Pancreas (tissue), 10 donors: ENCODE measurements around the gene ZSCAN12. TPM values are rescaled to one million over a fixed set of nuclear protein-coding genes. Genes with fewer than 3 reads are reported as not detected.

ENCODE experiments used
- ATAC-seq, 4 donors: fragments of 200-7000 bp; cut with Tn5 transposase; one replicate each; pipeline versions ENCODE4 v1.8.0 to v1.9.1; 2020; ENCODE audit warnings: mild to moderate bottlenecking in 4 of 4, moderate library complexity in 4 of 4
- DNase-seq, 6 donors: peaks; one replicate each; pipeline ENCODE4 v3.0.0-alpha.2; 2020
- FAIRE-seq: peaks from 2 replicates; lab custom pipeline; 2012; peaks lifted over from hg19 to GRCh38; lab: Jason Lieb, UNC
- H3K27ac ChIP-seq, 4 donors: fragments of 200-600 bp; sonication (generic); 1 replicate in 3 of 4; 2 replicates in 1 of 4; pipeline versions ENCODE4 v1.5.0 to v1.8.0; 2020
- H3K27me3 ChIP-seq, 4 donors: fragments of 200-600 bp; one replicate each; pipeline ENCODE4 v1.8.0; 2021
- H3K36me3 ChIP-seq, 3 donors: fragments of 200-600 bp; sonication (generic) in 1 of 3; one replicate each; pipeline versions ENCODE4 v1.5.0 to v1.8.0; 2020 to 2021
- H3K4me1 ChIP-seq, 3 donors: fragments of 200-600 bp; one replicate each; pipeline ENCODE4 v1.8.0; 2021
- H3K4me3 ChIP-seq, 4 donors: fragments of 200-600 bp; sonication (generic) in 2 of 4; one replicate each; pipeline versions ENCODE4 v1.5.0 to v1.8.0; 2020 to 2021
- H3K9me3 ChIP-seq, 4 donors: fragments of 200-600 bp; one replicate each; pipeline ENCODE4 v1.8.0; 2021
- WGBS, 2 donors: extraction: QIAGEN DNeasy Blood & Tissue Kit; methylation state at CpG; one replicate each; pipeline ENCODE4 v1.1.7; 2013; 5-methylcytosine and 5-hydroxymethylcytosine counted together
- intact Hi-C, 3 donors: fragments of 100-400 bp; cut with DNase I; formaldehyde crosslinking; loops; one replicate each; pipeline versions ENCODE4 v1.11.1 to v1.14.2; 2022
- polyA plus RNA-seq, 2 donors: library from polyadenylated mRNA; stranded (reverse); fragments of 200-250 nt; gene quantifications; one replicate each; pipeline ENCODE4 v1.2.3, GENCODE V29; 2013
- total RNA-seq, 6 donors: library from RNA; stranded (reverse); fragmentation: NEBNext Ultra II Directional in 4 of 6; extraction: Animal tissue kit (Norgen Biotek cat#: 25700) in 4 of 6; gene quantifications; one replicate each; pipeline versions ENCODE4 v1.2.1 to v1.2.4, GENCODE V29; 2021 to 2023
- TF ChIP-seq, protein P1 (sequence below), 4 donors: fragments of 200-600 bp; sonication (generic) in 3 of 4; IDR thresholded peaks; one replicate each; pipeline versions ENCODE4 v1.5.0 to v1.8.0; 2021; ENCODE audit warnings: antibody characterized with exemption in 4 of 4
- donor health status: healthy with polysubstance abuse.
- donor health status: DM: no; HTN: no; CAD: no; lungs with moderate emphysema.
- donor health status: DM: no; HTN: no; CAD: no.
- donor health status: control.
- donor health status: control.
- donor health status: Bipolar disorder and iron deficiency.
- donor health status: DM: yes; HTN: yes; CAD: no.
- donor health status: DM: no; HTN: no; CAD: no.
- donor health status: DM: no; HTN: no; CAD: no.
- donor health status: DM: yes; HTN: yes; CAD: no.

ZSCAN12 gene
- total and polyA plus RNA-seq, 8 donors: 0.80 to 4.4 (median 2.4) TPM

DNA sequence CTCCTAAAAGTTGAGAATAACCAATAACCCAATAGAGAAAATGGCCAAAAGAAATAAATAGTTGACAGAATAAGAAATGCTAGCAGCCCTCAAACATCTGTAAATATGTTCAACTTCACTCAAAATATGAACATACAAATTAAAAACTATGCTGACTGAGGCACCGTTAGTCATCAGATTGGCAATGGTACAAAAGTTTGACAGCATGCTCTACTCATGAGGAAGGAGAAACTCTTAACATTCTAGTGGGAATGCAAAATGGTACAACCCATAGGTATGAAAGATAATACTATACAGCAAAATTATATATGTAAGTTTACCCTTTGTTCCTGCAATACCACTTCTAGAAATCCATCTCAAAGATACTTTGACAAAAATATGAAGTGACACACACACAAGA is 1.6 kb upstream of the ZSCAN12 start:
- Histone ChIP-seq H3K27me3 (peaks cover 0 to 4% (median 0%) of the 10 kb centered on the region in 4 donors), H3K27ac (no peak overlapping the region), H3K4me3 (no peak overlapping the region), H3K9me3 (no peaks in the 10 kb centered on the region), H3K36me3 (no peaks in the 10 kb centered on the region), H3K4me1 (peaks cover 0 to 7% (median 0%) of the 10 kb centered on the region in 3 donors)
- DNase-seq: no peak
- TF ChIP-seq, protein P1, sequence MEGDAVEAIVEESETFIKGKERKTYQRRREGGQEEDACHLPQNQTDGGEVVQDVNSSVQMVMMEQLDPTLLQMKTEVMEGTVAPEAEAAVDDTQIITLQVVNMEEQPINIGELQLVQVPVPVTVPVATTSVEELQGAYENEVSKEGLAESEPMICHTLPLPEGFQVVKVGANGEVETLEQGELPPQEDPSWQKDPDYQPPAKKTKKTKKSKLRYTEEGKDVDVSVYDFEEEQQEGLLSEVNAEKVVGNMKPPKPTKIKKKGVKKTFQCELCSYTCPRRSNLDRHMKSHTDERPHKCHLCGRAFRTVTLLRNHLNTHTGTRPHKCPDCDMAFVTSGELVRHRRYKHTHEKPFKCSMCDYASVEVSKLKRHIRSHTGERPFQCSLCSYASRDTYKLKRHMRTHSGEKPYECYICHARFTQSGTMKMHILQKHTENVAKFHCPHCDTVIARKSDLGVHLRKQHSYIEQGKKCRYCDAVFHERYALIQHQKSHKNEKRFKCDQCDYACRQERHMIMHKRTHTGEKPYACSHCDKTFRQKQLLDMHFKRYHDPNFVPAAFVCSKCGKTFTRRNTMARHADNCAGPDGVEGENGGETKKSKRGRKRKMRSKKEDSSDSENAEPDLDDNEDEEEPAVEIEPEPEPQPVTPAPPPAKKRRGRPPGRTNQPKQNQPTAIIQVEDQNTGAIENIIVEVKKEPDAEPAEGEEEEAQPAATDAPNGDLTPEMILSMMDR (IDR thresholded peaks at IDR 0.05): no peak
- no peak for ATAC-seq
- FAIRE-seq: no peak
- WGBS, 2 donors: 50 to 59% methylated on average over 1 of the region's 1 CpG
- intact Hi-C loops: no loop called here

DNA sequence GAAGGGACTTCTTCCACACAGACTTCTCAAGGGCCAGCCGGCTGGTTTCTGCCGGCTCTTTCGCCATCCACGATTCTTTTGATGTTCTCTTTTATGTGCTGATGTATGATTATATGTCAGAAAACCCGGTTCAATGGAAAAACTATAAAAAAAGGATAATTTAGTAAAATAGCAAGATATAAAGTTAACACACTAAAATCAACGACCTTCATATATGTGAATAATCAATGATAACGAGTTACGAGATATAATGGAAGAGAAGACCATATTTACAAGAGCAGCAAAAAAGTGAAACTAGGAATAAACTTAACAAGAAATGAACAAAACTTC is 540 bp upstream of the ZSCAN12 start:
- Histone ChIP-seq H3K4me1 (peaks cover 0 to 7% (median 0%) of the 10 kb centered on the region in 3 donors), H3K9me3 (no peaks in the 10 kb centered on the region), H3K4me3 (peak overlapping the region; percentile 44 to 93 (median 79)), H3K27me3 (peaks cover 0 to under 1% (median 0%) of the 10 kb centered on the region in 4 donors), H3K27ac (no peak overlapping the region), H3K36me3 (no peaks in the 10 kb centered on the region)
- ATAC-seq: no peak
- intact Hi-C loops: no loop called here
- TF ChIP-seq, protein P1 (IDR thresholded peaks at IDR 0.05): no peak
- 20 to 23% methylated on average over 8 of the region's 8 CpGs for WGBS, 2 donors
- no peak for FAIRE-seq
- no peak for DNase-seq

DNA sequence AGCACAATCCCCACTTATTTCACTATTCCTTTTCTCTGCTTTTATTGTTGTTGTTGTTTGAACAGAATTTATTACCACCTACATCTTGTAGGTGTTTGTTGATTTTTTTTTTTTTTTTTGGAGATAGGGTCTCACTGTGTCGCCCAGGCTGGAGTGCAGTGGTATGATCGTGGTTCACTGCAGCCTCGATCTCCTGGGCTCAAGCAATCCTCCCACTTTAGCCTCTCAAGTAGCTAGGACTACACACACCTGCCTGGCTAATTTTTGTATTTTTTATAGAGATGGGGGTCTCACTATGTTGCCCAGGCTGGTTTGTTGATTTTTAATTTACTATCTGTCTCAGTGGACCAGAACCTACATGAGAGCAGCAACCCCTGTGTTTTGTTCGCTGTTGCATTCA is 3.6 kb downstream of the ZSCAN12 start:
- Histone ChIP-seq H3K36me3 (peaks cover 0 to 9% (median 5%) of the 10 kb centered on the region in 3 donors), H3K9me3 (no peaks in the 10 kb centered on the region), H3K27me3 (no peaks in the 10 kb centered on the region), H3K27ac (no peak overlapping the region), H3K4me1 (peaks cover 0 to 7% (median 0%) of the 10 kb centered on the region in 3 donors), H3K4me3 (no peak overlapping the region)
- 96 to 97% methylated on average over 4 of the region's 4 CpGs for WGBS, 2 donors
- no peak for DNase-seq
- no peak for ATAC-seq
- no peak for FAIRE-seq
- intact Hi-C loops: no loop called here
- TF ChIP-seq, protein P1 (IDR thresholded peaks at IDR 0.05): no peak

DNA sequence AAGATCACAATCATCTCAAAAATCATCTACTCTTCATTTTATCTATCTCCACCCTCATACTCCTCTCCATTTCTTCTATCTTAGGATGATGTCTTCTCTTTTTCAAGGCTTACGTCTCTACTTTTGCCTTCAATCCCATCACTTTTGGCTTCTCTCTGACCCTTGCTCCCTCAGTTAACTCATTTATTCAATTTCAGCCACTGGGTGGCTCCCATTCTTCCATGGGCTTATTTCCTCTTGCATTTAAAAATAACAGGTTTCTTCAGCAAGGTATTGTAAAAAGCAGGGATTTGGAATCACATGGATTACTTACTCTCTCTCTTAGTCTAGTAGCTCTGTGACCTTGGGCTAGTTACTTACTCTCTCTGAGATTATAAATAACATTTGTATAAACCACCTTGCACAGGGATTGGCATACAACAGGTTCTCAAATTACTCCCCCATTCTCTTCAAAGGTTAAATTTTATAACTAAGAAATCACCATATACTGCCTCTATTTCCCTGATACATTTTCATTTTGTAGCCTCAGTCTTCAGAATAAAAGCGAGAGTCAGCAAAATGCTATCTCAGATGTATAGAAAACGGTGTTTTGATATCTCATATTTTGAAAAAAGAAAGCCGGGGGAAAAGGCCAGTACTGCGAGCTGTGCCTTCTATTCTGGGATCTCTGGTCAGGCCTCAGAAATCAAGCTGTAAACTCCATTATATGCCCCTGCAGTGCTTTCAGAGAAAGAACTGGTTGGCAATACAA is 5.5 kb downstream of the ZSCAN12 start:
- FAIRE-seq: no peak
- peaks cover 0 to 7% (median 0%) of the 10 kb centered on the region in 3 donors for H3K4me1 ChIP-seq
- WGBS, 2 donors: 72 to 84% methylated on average over 5 of the region's 5 CpGs
- ATAC-seq: no peak
- TF ChIP-seq, protein P1 (IDR thresholded peaks at IDR 0.05): no peak
- H3K27ac ChIP-seq: no peak overlapping the region
- peaks cover 0 to 17% (median 10%) of the 10 kb centered on the region in 3 donors for H3K36me3 ChIP-seq
- no peak for DNase-seq
- H3K4me3 ChIP-seq: no peak overlapping the region
- no peaks in the 10 kb centered on the region for H3K9me3 ChIP-seq
- no peaks in the 10 kb centered on the region for H3K27me3 ChIP-seq
- intact Hi-C loops: no loop called here

DNA sequence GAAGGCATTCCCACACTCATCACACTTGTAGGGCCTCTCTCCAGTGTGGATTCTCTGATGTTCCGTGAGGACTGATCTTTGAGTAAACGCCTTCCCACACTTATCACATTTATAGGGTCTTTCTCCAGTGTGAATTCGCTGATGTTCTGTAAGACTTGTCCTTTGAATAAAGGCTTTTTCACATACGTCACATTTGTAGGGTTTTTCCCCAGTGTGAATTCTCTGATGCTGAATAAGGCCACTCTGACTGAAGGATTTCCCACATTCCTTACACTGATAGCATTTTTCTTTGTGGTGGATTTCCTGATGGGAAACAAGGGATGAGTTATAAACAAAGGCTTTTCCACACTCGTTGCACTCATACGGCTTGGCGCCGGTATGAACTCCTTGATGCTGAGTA is 8.9 kb downstream of the ZSCAN12 start:
- Histone ChIP-seq H3K27ac (no peak overlapping the region), H3K9me3 (no peaks in the 10 kb centered on the region), H3K36me3 (peaks cover 0 to 21% (median 10%) of the 10 kb centered on the region in 3 donors), H3K4me3 (no peak overlapping the region), H3K4me1 (no peaks in the 10 kb centered on the region), H3K27me3 (no peaks in the 10 kb centered on the region)
- no peak for FAIRE-seq
- no peak for DNase-seq
- TF ChIP-seq, protein P1 (IDR thresholded peaks at IDR 0.05): no peak
- ATAC-seq: no peak
- 94 to 96% methylated on average over 8 of the region's 8 CpGs for WGBS, 2 donors
- intact Hi-C loops: no loop called here
